H1 (cell line): ENCODE data around the gene LIN28A. TPM values are rescaled to one million over a fixed set of nuclear protein-coding genes. Genes with fewer than 3 reads are reported as not detected.

Experiments
- CTCF ChIA-PET: fragments of 300-600 bp; sonication (Branson Sonifier 250); formaldehyde crosslinking; loops from one replicate; lab custom pipeline; 2021; ENCODE audit not compliant: partially characterized antibody; lab: Charles Lee
- POLR2A ChIA-PET: fragments of 300-600 bp; sonication (Branson Sonifier 250); formaldehyde crosslinking; loops from one replicate; lab custom pipeline; 2021; ENCODE audit warnings: inconsistent platforms; ENCODE audit not compliant: partially characterized antibody; lab: Charles Lee
- DNase-seq, 2 experiments: peaks; one replicate each; pipeline versions ENCODE4 v3.0.0 to v3.0.0-alpha.2; 2010 to 2022; ENCODE audit warnings: low spot score in 2 of 2, low read depth in 1 of 2, mixed read lengths in 1 of 2
- FAIRE-seq: peaks from 2 replicates; lab custom pipeline; 2011; peaks lifted over from hg19 to GRCh38; lab: Jason Lieb, UNC
- H2AFZ ChIP-seq: 2 replicates; pipeline ENCODE4 v1.8.1; 2012; ENCODE audit warnings: low read length, inconsistent platforms
- H2AK5ac ChIP-seq: 2 replicates; pipeline ENCODE4 v1.6.1; 2013; ENCODE audit warnings: low read depth, low read length
- H2BK120ac ChIP-seq: replicated peaks from 2 replicates; pipeline ENCODE3; 2013; ENCODE audit warnings: low read depth, low read length, inconsistent platforms
- H2BK12ac ChIP-seq: 2 replicates; pipeline ENCODE4 v1.6.1; 2013; ENCODE audit warnings: low read depth, low read length
- H2BK15ac ChIP-seq: 2 replicates; pipeline ENCODE4 v1.6.1; 2013; ENCODE audit warnings: low read length
- H2BK20ac ChIP-seq: 2 replicates; pipeline ENCODE4 v1.6.1; 2013; ENCODE audit warnings: low read length
- H2BK5ac ChIP-seq: 2 replicates; pipeline ENCODE4 v1.6.1; 2013; ENCODE audit warnings: low read depth, low read length
- H3K14ac ChIP-seq: 2 replicates; pipeline ENCODE4 v1.6.1; 2013; ENCODE audit warnings: inconsistent platforms; ENCODE audit not compliant: insufficient read length
- H3K18ac ChIP-seq: 2 replicates; pipeline ENCODE4 v1.6.1; 2013; ENCODE audit warnings: low read length; ENCODE audit errors: extremely low read depth
- H3K23ac ChIP-seq: 2 replicates; pipeline ENCODE4 v1.6.1; 2013; ENCODE audit warnings: inconsistent platforms; ENCODE audit not compliant: insufficient read length
- H3K23me2 ChIP-seq: 2 replicates; pipeline ENCODE4 v1.6.1; 2013; ENCODE audit warnings: low read depth, low read length
- H3K27ac ChIP-seq: 2 replicates; pipeline ENCODE4 v1.6.1; 2011; ENCODE audit warnings: low read depth, low read length, inconsistent platforms
- H3K27me3 ChIP-seq, 4 experiments: replicated peaks in 1 of 4; 1 replicate in 1 of 4; 2 replicates in 3 of 4; pipeline versions ENCODE4 v1.6.1 to v1.8.1; 2011 to 2013; ENCODE audit warnings: low read length in 3 of 4, mild to moderate bottlenecking in 3 of 4, inconsistent platforms in 2 of 4, mixed read lengths in 2 of 4, moderate library complexity in 1 of 4; ENCODE audit not compliant: control insufficient read depth in 3 of 4, insufficient read depth in 3 of 4; ENCODE audit errors: extremely low read depth in 1 of 4
- H3K36me3 ChIP-seq, 4 experiments: 2 replicates each; pipeline versions ENCODE4 v1.6.1 to v1.8.1; 2011 to 2013; ENCODE audit warnings: mild to moderate bottlenecking in 4 of 4, low read length in 3 of 4, moderate library complexity in 2 of 4, control low read depth in 1 of 4, inconsistent platforms in 1 of 4; ENCODE audit not compliant: insufficient read depth in 4 of 4, control insufficient read depth in 2 of 4
- H3K4ac ChIP-seq: replicated peaks from 2 replicates; pipeline ENCODE3; 2013; ENCODE audit warnings: low read length, low read depth, mixed read lengths, inconsistent platforms; ENCODE audit not compliant: insufficient read length
- H3K4me1 ChIP-seq, 4 experiments: replicated peaks in 1 of 4; 1 replicate in 1 of 4; 2 replicates in 3 of 4; pipeline versions ENCODE4 v1.6.1 to v1.8.1; 2011 to 2013; ENCODE audit warnings: low read length in 3 of 4, inconsistent platforms in 2 of 4, mixed read lengths in 1 of 4; ENCODE audit not compliant: insufficient read depth in 4 of 4, control insufficient read depth in 3 of 4
- H3K4me2 ChIP-seq, 2 experiments: 2 replicates each; pipeline versions ENCODE4 v1.6.1 to v1.8.1; 2011 to 2013; ENCODE audit warnings: low read depth in 2 of 2, low read length in 2 of 2, control low read depth in 1 of 2, inconsistent platforms in 1 of 2, mild to moderate bottlenecking in 1 of 2; ENCODE audit not compliant: insufficient read depth in 1 of 2
- H3K4me3 ChIP-seq, 4 experiments: fragments of 200-600, 300-600 bp in 1 of 4; sonication (generic), shearing (Covaris generic), sonication (Bioruptor Twin) in 1 of 4; 2 replicates each; pipeline versions ENCODE4 v1.5.1 to v1.8.1; 2011 to 2016; ENCODE audit warnings: low read length in 4 of 4, low read depth in 3 of 4, control low read depth in 2 of 4, inconsistent platforms in 2 of 4, mild to moderate bottlenecking in 2 of 4, mixed read lengths in 1 of 4, moderate library complexity in 1 of 4; ENCODE audit not compliant: insufficient read depth in 2 of 4; ENCODE audit errors: extremely low read depth in 1 of 4
- H3K56ac ChIP-seq: replicated peaks from 2 replicates; pipeline ENCODE3; 2013; ENCODE audit warnings: low read depth, mild to moderate bottlenecking, mixed read lengths, low read length, inconsistent platforms; ENCODE audit not compliant: insufficient read length
- H3K79me1 ChIP-seq: 2 replicates; pipeline ENCODE4 v1.6.1; 2013; ENCODE audit warnings: low read depth, low read length, control low read depth
- H3K79me2 ChIP-seq, 2 experiments: 2 replicates each; pipeline versions ENCODE4 v1.6.1 to v1.8.1; 2012 to 2013; ENCODE audit warnings: low read length in 2 of 2, mild to moderate bottlenecking in 2 of 2, inconsistent platforms in 1 of 2; ENCODE audit not compliant: insufficient read depth in 2 of 2, control insufficient read depth in 1 of 2
- H3K9ac ChIP-seq, 4 experiments: replicated peaks in 1 of 4; 1 replicate in 1 of 4; 2 replicates in 3 of 4; pipeline versions ENCODE4 v1.6.1 to v1.8.1; 2011 to 2013; ENCODE audit warnings: low read depth in 3 of 4, low read length in 3 of 4, control low read depth in 2 of 4, mild to moderate bottlenecking in 2 of 4, moderate library complexity in 2 of 4, inconsistent platforms in 1 of 4; ENCODE audit errors: extremely low read depth in 1 of 4
- H3K9me3 ChIP-seq, 2 experiments: 2 replicates each; pipeline versions ENCODE4 v1.6.1 to v1.8.1; 2012 to 2013; ENCODE audit warnings: mild to moderate bottlenecking in 2 of 2, moderate library complexity in 2 of 2, control low read depth in 1 of 2, inconsistent platforms in 1 of 2, low read depth in 1 of 2, low read length in 1 of 2, mixed read lengths in 1 of 2; ENCODE audit not compliant: insufficient read depth in 2 of 2
- H4K20me1 ChIP-seq, 2 experiments: replicated peaks in 1 of 2; 2 replicates each; pipeline versions ENCODE3 to v1.8.1; 2011 to 2013; ENCODE audit warnings: inconsistent platforms in 2 of 2, low read length in 2 of 2, mild to moderate bottlenecking in 1 of 2; ENCODE audit not compliant: insufficient read depth in 2 of 2, control insufficient read depth in 1 of 2
- H4K5ac ChIP-seq: 2 replicates; pipeline ENCODE4 v1.6.1; 2013; ENCODE audit warnings: low read length, low read depth, mixed read lengths, inconsistent platforms; ENCODE audit not compliant: insufficient read length
- H4K8ac ChIP-seq: 2 replicates; pipeline ENCODE4 v1.8.0; 2013; ENCODE audit warnings: mild to moderate bottlenecking, moderate library complexity, low read length, inconsistent platforms; ENCODE audit not compliant: insufficient read depth; ENCODE audit errors: extremely low read depth
- H4K91ac ChIP-seq: replicated peaks from 2 replicates; pipeline ENCODE3; 2013; ENCODE audit warnings: low read length, mixed read lengths, inconsistent platforms; ENCODE audit not compliant: insufficient read length
- ASH2L ChIP-seq: fragments of 200-600, 300-600 bp; sonication (generic); IDR thresholded peaks from one replicate; pipeline ENCODE4 v1.7.1; 2017; ENCODE audit warnings: low read length
- ATF2 ChIP-seq: IDR thresholded peaks from 2 replicates; pipeline ENCODE4 v1.6.1; 2012; ENCODE audit warnings: low read length, inconsistent platforms
- BACH1 ChIP-seq: IDR thresholded peaks from 2 replicates; pipeline ENCODE4 v1.6.1; 2012; ENCODE audit warnings: low read length, improper control_type of control experiment
- EZH2 ChIP-seq: fragments of 200-600 bp; sonication (generic); IDR thresholded peaks from 2 replicates; pipeline ENCODE4 v1.7.1; 2012; ENCODE audit warnings: low read depth, mild to moderate bottlenecking, moderate library complexity, low read length, inconsistent platforms; ENCODE audit not compliant: severe bottlenecking
- NANOG ChIP-seq: IDR thresholded peaks from 2 replicates; pipeline ENCODE4 v1.6.1; 2011; ENCODE audit warnings: low read length, low read depth, mild to moderate bottlenecking, inconsistent platforms; ENCODE audit not compliant: insufficient read depth, poor library complexity, severe bottlenecking
- RAD21 ChIP-seq, 2 experiments: IDR thresholded peaks in 1 of 2; conservative IDR thresholded peaks in 1 of 2; 2 replicates each; pipeline ENCODE4 v1.6.1; 2011; ENCODE audit warnings: low read depth in 2 of 2, low read length in 2 of 2, improper control_type of control experiment in 1 of 2, inconsistent platforms in 1 of 2, mild to moderate bottlenecking in 1 of 2, moderate library complexity in 1 of 2
- RXRA ChIP-seq: IDR thresholded peaks from 2 replicates; pipeline ENCODE4 v1.6.1; 2011; ENCODE audit warnings: low read depth, mild to moderate bottlenecking, low read length, moderate library complexity; ENCODE audit not compliant: insufficient read depth
- SAP30 ChIP-seq: fragments of 300-600 bp; sonication (generic); IDR thresholded peaks from 2 replicates; pipeline ENCODE4 v1.7.1; 2012; ENCODE audit warnings: low read length, moderate library complexity, mild to moderate bottlenecking, inconsistent platforms; ENCODE audit not compliant: insufficient read depth, insufficient replicate concordance
- TEAD4 ChIP-seq: IDR thresholded peaks from 2 replicates; pipeline ENCODE4 v1.6.1; 2012; ENCODE audit warnings: low read depth, low read length, inconsistent platforms, mixed read lengths
- USF2 ChIP-seq: IDR thresholded peaks from 2 replicates; pipeline ENCODE4 v1.6.1; 2011; ENCODE audit warnings: low read length, improper control_type of control experiment
- WGBS, 2 experiments: shearing (Covaris generic) in 1 of 2; methylation state at CpG; one replicate each; pipeline versions ENCODE4 v1.1.6 to v1.1.7; 2013 to 2015; ENCODE audit warnings: low lambda C conversion rate in 2 of 2, mixed read lengths in 2 of 2, inconsistent platforms in 1 of 2, low coverage in 1 of 2, missing lambda C conversion rate in 1 of 2; ENCODE audit not compliant: insufficient replicate concordance in 2 of 2, insufficient coverage in 1 of 2, insufficient read length in 1 of 2; ENCODE audit errors: extremely low coverage in 1 of 2, missing lambda C conversion rate in 1 of 2; 5-methylcytosine and 5-hydroxymethylcytosine counted together
- polyA plus RNA-seq, 7 experiments: library from polyadenylated mRNA; depleted of rRNA in 3 of 7; stranded (reverse) in 5 of 7; unstranded in 2 of 7; fragments of >200 nt in 5 of 7; fragments of 200-250 nt in 2 of 7; gene quantifications; 1 replicate in 5 of 7; 2 replicates in 1 of 7; 4 replicates in 1 of 7; pipeline versions ENCODE4 v1.2.1 to v1.2.3, GENCODE V29; 2011 to 2013; ENCODE audit warnings: missing spikeins in 2 of 7, mixed read lengths in 2 of 7
- total RNA-seq: library from RNA; stranded (reverse); fragmentation: NEBNext Ultra II Directional; extraction: Animal tissue kit (Norgen Biotek cat#: 25700); gene quantifications from 2 replicates; pipeline ENCODE4 v1.2.1, GENCODE V29; 2021

The LIN28A gene
- total and polyA plus RNA-seq, 2 of the 8 experiments (the other 6 are each of a cell fraction or from before 2014, with no cell fraction given), result 403 to 1,486 TPM

GRCh38 chr1:26450908-26451307 is 40.3 kb downstream of the LIN28A start:
- Histone ChIP-seq H3K27me3 (no peaks in the 10 kb centered on the region), H3K4ac (no peak overlapping the region), H3K23ac (no peak overlapping the region), H2BK12ac (no peak overlapping the region), H4K5ac (no peak overlapping the region), H3K18ac (no peak overlapping the region), H4K91ac (no peak overlapping the region), H2BK20ac (no peak overlapping the region), H3K79me1 (no peaks in the 10 kb centered on the region), H2BK15ac (no peak overlapping the region), H3K36me3 (peaks cover 2 to 46% (median 24%) of the 10 kb centered on the region in 4 experiments), H2AFZ (no peak overlapping the region), H3K23me2 (no peaks in the 10 kb centered on the region; the same call in 1 of the 2 replicates), H3K27ac (no peak overlapping the region), H3K56ac (no peak overlapping the region), H3K14ac (no peak overlapping the region), H2BK5ac (no peak overlapping the region), H3K4me2 (no peak overlapping the region), H3K4me3 (no peak overlapping the region), H3K4me1 (no peaks in the 10 kb centered on the region), H4K8ac (no peak overlapping the region), H2AK5ac (no peak overlapping the region), H3K9ac (no peak overlapping the region), H2BK120ac (no peak overlapping the region), H4K20me1 (peaks cover 0 to 2% of the 10 kb centered on the region in 2 experiments), H3K9me3 (no peaks in the 10 kb centered on the region), H3K79me2 (no peaks in the 10 kb centered on the region)
- 91% methylated on average over 3 of the region's 3 CpGs; no CpG with 5 or more reads in 1 of the 2 experiments for WGBS, 2 experiments
- ChIA-PET POLR2A (interaction anchor here (1.3 to 2.9 kb wide), 7 partner anchors 9 to 41 kb away, joined by 3 to 8 read pairs (median 5); partner anchors contain the start of genes HMGN2 and LIN28A), CTCF (no interaction called here)
- DNase-seq, result no peak
- no peak for FAIRE-seq
- no peak for TF ChIP-seq ASH2L
- TF ChIP-seq NANOG, result no peak
- TF ChIP-seq ATF2, result no peak
- no peak for TF ChIP-seq USF2
- TF ChIP-seq EZH2, result no peak
- no peak for TF ChIP-seq RAD21 (IDR thresholded peaks at IDR 0.05 in 1 of 2, conservative IDR thresholded peaks at IDR 0.05 in 1 of 2; ENCODE audit: low read depth in 2 of 2, low read length in 2 of 2)
- no peak for TF ChIP-seq TEAD4
- no peak for TF ChIP-seq BACH1
- TF ChIP-seq SAP30, result no peak
- no peak for TF ChIP-seq RXRA
